GM19328 (cell line): Measurements from ENCODE around the gene NXPE3.

ENCODE experiments used
- ATAC-seq: cut with Tn5 transposase; IDR thresholded peaks from one replicate; pipeline ENCODE4 v1.9.1; 2021; ENCODE audit warnings: mild to moderate bottlenecking, moderate library complexity; ENCODE audit not compliant: unreplicated experiment

Gene NXPE3

DNA sequence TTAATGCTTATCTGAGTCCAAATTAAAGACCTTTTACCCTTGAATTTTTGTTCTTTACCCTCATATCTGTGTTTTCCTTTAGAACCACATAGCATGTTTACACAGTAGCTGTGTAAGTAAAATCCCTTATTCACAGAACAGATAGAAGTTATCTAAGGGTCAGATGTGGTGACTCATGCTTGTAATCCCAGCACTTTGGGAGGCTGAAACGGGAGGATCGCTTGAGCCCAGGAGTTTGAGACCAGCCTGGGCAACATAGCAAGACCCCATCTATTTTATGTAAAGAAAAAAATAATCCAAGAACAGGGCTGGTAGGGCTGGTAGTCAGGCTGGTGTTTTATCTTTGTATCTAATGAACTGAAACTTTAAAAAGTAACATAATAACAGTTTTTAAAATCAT lies 23.2 kb downstream of the NXPE3 start:
- no peak for ATAC-seq

DNA sequence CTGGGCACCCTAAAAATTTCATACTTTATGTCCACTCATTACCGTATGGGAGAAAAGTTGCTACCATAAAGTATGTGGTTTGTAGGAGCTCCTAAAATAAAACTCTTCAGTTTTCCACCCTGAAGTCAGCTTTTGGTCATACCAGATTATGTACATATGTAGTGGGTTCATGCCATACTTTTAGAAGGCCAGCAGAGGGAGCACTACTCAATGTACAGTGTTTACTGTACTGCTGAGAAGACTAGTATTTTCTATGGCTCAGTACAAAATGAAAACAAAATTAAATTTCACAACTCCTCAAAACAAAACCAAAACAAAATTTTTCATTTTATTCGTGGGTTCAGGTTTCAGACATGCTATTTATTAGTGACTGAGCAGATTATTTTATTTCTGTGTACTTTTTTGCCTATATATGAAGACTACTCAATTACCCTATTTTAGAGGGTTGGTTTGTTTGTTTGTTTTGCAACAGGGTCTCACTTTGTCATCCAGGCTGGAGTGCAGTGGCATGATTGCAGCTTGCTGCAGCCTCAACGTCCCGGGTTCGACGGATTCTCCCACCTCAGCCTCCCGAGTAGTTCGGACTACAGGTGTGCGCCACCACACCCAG lies 24.3 kb downstream of the NXPE3 start:
- peak; percentile 94 for ATAC-seq

DNA sequence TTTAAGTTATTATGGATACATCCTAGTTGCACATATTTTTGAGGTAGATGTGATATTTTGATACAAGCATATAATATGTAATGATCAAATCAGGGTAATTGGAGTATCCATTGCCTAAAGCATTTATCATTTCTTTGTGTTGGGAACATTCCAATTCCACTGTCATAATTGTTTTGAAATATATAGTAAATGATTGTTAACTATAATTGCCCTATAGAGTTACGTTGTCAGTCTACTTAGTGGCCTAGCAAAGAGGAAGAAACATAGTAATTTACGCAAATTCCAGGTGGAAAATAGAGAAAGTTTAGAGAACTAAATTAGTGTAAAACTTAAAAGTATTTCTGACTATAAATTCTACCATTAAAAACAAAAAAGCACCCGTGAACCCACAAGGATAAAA lies 24.9 kb downstream of the NXPE3 start:
- ATAC-seq, result no peak

GRCh38 chr3:101806491-101806890 lies 27.5 kb downstream of the NXPE3 start:
- no peak for ATAC-seq

DNA sequence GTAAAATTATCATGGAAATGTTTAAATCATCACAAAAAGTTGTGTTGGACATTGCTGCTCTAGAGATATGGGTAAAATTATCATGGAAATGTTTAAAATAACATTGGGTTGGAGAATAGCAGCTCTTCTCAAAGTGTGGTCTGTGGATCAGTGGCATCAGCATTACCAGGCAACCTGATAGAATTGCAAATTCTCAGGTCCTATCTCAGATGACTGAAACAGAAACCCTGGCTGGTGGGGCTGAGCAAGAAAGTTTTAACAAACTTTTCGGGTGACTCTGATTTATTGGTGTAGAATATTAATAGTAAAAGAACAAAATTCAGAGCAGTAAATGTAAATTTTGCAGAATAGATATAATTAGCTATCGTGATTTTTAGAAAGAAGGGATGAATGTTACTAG lies 28.9 kb downstream of the NXPE3 start:
- ATAC-seq, result peak; percentile 49

GRCh38 chr3:101809178-101810021 lies 30.4 kb downstream of the NXPE3 start:
- no peak for ATAC-seq

- no peak for ATAC-seq
Measured at GRCh38 chr3:101810022-101810418, 31.0 kb downstream of the NXPE3 start.

DNA sequence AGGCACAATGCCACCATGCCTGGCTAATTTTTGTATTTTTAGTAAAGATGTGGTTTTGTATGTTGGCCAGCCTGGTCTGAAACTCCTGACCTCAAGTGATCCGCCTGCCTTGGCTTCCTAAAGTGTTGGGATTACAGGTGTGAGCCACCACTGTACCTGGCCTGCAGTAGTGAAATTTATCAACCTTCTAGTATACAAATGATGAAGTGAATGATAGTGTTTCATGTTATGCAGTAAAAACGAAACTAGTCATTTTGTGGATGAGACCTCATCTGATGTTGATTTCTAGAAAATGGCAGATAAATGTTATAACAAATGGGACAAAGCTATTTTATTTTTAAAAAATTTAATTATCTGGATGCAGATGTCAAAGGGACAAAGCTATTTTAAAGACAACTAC lies 32.9 kb downstream of the NXPE3 start:
- no peak for ATAC-seq

DNA sequence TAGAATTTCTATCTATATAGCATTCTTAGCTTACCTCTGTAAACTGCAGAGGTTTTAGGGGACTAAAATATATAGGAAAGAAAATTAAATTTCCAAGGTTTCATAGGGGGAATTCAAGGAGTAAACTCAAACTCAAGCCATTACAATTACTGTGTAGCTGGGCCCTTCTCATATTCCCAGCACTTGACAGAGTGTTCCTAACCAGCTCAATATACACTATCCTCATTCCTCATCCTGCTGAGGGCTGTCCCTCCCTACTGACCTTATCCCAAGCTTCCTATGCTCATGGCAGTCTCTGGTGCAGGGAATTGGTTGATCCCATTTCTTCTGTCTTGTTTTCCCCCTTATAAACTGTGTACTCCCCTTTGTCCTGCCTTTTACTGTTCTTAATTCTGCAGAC lies 33.9 kb downstream of the NXPE3 start:
- ATAC-seq, result no peak

GRCh38 chr3:101813817-101814440 lies 34.9 kb downstream of the NXPE3 start:
- no peak for ATAC-seq

- no peak for ATAC-seq
Measured at GRCh38 chr3:101814835-101815234, 35.8 kb downstream of the NXPE3 start.

DNA sequence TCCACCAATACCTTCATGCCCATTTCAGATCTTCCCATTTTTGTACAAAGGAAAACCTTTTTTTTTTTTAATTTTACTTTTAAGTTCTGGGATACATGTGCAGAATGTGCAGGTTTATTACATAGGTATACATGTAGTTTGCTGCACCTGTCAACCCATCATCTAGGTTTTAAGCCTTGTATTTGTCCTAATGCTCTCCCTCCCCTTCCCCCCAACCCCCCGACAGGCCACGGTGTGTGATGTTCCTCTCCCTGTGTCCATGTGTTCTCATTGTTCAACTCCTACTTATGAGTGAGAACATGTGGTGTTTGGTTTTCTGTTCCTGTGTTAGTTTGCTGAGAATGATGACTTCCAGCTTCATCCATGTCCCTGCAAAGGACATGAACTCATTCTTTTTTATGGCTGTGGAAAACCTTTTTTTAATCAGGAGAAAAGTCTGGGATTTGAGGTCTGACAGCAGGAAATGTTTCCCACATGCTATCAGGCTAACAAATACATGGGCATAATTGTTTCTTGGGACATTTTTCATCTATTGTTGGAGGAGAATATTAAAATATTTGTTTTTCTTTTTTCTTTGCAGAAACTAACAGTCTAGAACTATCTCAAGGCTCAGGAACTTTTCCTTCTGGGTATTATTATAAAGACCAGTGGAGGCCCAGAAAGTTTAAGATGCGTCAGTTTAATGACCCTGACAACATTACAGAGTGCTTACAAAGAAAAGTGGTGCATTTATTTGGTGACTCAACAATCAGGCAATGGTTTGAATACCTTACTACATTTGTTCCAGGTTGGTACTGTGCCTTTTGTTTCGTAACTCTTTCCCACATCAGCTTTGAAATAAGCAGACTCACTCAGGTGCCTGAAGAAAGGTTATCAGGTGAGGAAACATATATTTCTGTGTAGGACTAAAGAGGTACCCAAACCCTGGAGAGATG lies 37.5 kb downstream of the NXPE3 start:
- ATAC-seq, result no peak

DNA sequence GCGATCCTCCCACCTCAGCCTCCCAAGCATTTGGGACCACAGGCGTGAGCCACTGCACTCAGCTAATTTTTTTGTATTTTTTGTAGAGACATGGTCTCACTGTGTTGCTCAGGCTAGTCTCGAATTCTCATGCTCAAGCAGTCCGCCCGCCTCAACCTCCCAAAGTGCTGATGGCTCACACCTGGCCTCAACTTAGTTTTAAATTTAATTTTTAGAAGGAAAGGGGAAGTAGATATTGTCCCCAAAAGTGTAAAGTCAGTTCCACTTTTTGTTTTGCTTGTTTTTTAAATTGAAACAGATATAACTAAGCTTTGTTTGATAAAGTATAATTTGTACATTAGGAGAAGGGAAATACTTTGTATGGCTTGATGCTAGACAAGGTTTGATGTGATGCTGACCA lies 39.0 kb downstream of the NXPE3 start:
- no peak for ATAC-seq

GRCh38 chr3:101819649-101820206 lies 40.7 kb downstream of the NXPE3 start:
- no peak for ATAC-seq

DNA sequence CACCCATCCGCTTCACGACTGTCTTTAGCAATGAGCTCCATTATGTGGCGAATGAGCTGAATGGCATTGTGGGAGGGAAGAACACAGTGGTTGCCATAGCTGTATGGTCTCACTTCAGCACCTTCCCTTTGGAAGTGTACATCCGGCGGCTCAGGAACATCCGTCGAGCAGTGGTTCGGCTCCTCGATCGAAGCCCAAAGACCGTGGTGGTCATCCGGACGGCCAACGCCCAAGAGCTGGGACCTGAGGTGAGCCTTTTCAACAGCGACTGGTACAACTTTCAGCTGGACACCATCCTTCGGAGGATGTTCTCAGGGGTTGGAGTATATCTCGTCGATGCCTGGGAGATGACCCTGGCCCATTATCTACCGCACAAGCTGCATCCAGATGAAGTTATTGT lies 42.5 kb downstream of the NXPE3 start:
- no peak for ATAC-seq

DNA sequence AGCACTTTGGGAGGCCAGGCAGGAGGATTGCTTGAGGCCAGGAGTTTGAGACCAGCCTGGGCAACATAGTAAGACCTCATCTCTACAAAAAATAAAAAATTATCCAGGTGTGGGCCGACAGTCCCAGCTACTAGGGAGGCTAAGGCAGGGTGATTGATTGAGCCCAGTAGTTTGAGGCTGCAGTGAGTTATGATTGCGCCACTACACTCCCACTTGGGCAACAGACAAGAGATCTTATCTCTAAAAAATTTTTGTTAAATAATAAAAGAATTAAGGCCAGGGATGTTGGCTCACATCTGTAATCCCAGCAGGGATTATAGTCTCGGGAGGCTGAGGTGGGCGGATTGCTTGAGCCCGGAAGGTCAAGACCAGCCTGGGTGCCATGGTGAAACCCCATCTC lies 44.5 kb downstream of the NXPE3 start:
- no peak for ATAC-seq

DNA sequence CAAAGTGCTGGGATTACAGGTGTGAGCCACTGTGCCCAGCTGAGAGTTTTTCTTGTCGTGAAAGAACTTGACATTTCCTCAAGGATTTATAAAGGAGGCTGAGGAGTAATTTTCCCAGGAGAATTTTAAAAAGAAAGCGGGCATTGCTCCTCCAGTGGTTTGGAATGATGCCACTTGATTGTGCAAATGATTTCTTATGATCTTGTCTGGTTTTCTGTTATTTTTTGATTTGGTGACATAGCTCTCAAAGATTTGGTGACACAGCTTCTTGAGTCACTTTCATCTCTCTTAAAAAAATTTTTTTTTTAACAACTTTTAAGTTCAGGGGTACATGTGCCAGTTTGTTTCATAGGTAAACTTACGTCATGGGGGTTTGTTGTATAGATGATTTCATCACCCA lies 45.7 kb downstream of the NXPE3 start:
- ATAC-seq, result no peak

DNA sequence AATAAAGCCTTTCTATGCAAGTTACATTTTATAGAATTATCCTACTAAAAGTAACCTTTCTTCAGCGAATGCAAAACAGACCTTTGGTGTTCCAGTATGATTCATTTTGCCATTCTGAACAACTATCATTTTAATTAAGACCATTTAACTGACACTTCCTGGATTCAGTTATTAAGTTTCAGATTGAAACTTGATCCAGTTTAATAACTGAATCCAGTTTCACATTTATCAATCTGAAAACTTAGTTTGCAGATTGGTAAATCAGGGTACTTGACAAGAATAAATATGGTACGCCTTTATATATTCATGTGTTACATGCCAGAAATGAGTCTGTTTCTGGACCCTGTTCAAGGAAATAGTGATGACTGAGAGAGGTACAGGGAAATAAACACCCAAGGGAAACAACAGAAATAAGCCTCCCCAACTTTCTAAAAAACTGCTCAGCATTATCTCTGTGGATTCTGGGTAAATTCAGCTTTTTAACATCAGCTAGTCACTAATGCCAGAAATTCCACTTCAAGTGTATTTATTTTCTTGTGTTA lies 47.0 kb downstream of the NXPE3 start:
- ATAC-seq, result no peak

DNA sequence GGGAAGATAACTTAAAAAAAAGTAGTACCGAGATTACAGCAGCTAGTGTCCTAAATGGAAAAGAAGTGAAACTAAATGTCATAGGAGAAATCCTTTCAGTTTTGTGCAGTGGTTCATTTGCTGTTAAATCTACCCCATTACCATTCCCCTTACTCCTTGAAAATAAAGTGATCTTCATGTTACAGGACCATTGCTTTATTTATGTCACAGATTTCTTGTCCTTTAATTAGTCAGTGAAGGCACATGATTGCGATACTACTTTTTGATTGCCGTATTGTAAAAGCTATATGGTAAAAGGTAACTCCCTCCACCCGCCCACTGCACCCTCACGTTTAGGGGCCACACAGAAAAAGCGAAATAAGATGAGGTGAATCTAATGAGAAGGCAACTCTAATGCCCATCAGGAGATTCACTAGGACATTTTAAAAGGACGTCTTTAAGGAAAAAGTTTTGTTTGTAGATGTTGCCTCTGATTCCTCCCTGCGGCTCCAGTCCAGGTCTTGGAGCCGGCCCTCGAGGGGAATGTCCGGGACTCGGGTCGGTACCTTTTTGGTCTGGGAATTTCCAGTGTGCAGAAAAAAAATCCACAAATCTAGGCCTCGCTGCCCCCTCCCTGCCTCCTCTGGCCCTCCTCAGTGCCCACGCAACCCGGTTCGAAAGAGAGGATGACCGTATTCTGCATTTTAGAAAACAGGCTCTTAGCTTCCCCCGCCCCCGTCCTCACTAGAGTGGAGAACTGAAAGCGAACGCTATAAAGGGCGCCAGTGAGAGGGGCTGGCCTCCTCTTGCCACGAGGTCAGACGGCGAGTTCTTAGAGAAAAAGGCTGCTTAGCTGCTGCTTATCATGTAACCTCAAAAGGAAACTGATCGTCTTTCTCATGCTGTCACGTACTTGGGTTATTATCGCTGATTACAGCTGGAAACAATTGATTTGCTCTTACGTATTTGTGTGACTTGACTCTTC lies 48.5 kb downstream of the NXPE3 start:
- peak; percentile 81 for ATAC-seq
